Peyer's patch (tissue), 4 donors: ENCODE results near the gene VAT1.

ENCODE experiments used
- POLR2A ChIP-seq, 2 donors: fragments of 450-650 bp; IDR thresholded peaks; one replicate each; pipeline ENCODE4 v1.5.1; 2017; ENCODE audit warnings: antibody characterized with exemption in 2 of 2, mild to moderate bottlenecking in 2 of 2, moderate library complexity in 2 of 2
- TF ChIP-seq, protein P1 (sequence below), 6 experiments: fragments of 450-650 bp in 4 of 6; fragments of 200-600 bp in 2 of 6; sonication (generic) in 1 of 6; IDR thresholded peaks; one replicate each; pipeline ENCODE4 v1.5.1; 2017 to 2019; ENCODE audit warnings: antibody characterized with exemption in 6 of 6, mild to moderate bottlenecking in 3 of 6, moderate library complexity in 1 of 6

DNA sequence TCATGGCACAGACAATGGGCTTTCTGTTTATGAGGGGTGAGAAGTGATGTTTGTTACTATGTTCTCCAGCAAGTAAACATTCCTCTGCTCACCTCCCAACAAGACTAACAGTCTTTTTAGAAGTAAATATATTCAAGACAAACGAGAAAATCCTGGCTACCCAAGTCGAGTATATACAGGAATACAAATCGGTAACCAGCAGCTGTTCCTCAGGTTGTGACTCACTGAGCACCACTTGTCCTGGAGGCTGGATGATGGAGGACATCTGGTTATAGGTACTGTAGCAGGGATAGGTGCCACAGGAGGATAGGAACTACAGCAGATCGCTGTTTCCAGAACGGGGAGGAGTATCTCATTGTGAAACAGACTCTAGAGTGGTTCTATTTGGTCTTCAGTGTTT lies 29.3 kb downstream of the VAT1 start:
- TF ChIP-seq, protein P1, sequence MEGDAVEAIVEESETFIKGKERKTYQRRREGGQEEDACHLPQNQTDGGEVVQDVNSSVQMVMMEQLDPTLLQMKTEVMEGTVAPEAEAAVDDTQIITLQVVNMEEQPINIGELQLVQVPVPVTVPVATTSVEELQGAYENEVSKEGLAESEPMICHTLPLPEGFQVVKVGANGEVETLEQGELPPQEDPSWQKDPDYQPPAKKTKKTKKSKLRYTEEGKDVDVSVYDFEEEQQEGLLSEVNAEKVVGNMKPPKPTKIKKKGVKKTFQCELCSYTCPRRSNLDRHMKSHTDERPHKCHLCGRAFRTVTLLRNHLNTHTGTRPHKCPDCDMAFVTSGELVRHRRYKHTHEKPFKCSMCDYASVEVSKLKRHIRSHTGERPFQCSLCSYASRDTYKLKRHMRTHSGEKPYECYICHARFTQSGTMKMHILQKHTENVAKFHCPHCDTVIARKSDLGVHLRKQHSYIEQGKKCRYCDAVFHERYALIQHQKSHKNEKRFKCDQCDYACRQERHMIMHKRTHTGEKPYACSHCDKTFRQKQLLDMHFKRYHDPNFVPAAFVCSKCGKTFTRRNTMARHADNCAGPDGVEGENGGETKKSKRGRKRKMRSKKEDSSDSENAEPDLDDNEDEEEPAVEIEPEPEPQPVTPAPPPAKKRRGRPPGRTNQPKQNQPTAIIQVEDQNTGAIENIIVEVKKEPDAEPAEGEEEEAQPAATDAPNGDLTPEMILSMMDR (IDR thresholded peaks at IDR 0.05): no peak
- no peak for TF ChIP-seq POLR2A (IDR thresholded peaks at IDR 0.05)
